GM06990 (cell line): Measurements from ENCODE around the gene PRELID3B.

ENCODE experiments used
- DNase-seq: peaks from one replicate; pipeline ENCODE4 v3.0.0-alpha.2; 2011; ENCODE audit not compliant: insufficient read length; ENCODE audit errors: extremely low read depth
- H3K27me3 ChIP-seq: replicated peaks from 2 replicates; pipeline ENCODE4 v1.6.0; 2011; ENCODE audit warnings: low read length; ENCODE audit not compliant: control insufficient read depth, insufficient read depth
- H3K36me3 ChIP-seq: 2 replicates; pipeline ENCODE4 v1.5.1; 2011; ENCODE audit warnings: low read length; ENCODE audit not compliant: control insufficient read depth, insufficient read depth
- H3K4me3 ChIP-seq: replicated peaks from 2 replicates; pipeline ENCODE4 v1.5.1; 2011; ENCODE audit warnings: low read depth, mild to moderate bottlenecking, control low read depth, low read length
- TF ChIP-seq, protein P1 (sequence below): IDR thresholded peaks from 2 replicates; pipeline ENCODE4 v1.5.1; 2011; ENCODE audit warnings: low read length, control low read depth, mild to moderate bottlenecking, inconsistent platforms; ENCODE audit not compliant: insufficient read depth, poor library complexity, severe bottlenecking

PRELID3B gene

GRCh38 chr20:58986968-58987517 lies 55.5 kb downstream of the PRELID3B start:
- TF ChIP-seq, protein P1, sequence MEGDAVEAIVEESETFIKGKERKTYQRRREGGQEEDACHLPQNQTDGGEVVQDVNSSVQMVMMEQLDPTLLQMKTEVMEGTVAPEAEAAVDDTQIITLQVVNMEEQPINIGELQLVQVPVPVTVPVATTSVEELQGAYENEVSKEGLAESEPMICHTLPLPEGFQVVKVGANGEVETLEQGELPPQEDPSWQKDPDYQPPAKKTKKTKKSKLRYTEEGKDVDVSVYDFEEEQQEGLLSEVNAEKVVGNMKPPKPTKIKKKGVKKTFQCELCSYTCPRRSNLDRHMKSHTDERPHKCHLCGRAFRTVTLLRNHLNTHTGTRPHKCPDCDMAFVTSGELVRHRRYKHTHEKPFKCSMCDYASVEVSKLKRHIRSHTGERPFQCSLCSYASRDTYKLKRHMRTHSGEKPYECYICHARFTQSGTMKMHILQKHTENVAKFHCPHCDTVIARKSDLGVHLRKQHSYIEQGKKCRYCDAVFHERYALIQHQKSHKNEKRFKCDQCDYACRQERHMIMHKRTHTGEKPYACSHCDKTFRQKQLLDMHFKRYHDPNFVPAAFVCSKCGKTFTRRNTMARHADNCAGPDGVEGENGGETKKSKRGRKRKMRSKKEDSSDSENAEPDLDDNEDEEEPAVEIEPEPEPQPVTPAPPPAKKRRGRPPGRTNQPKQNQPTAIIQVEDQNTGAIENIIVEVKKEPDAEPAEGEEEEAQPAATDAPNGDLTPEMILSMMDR: no peak
- H3K27me3 ChIP-seq: no peaks in the 10 kb centered on the region
- peaks cover 24% of the 10 kb centered on the region for H3K36me3 ChIP-seq
- DNase-seq: no peak
- H3K4me3 ChIP-seq: no peak overlapping the region

GRCh38 chr20:58986286-58986967 lies 56.2 kb downstream of the PRELID3B start:
- Histone ChIP-seq H3K27me3 (no peaks in the 10 kb centered on the region), H3K36me3 (peaks cover 24% of the 10 kb centered on the region), H3K4me3 (no peak overlapping the region)
- DNase-seq: no peak
- TF ChIP-seq, protein P1: no peak

- H3K27me3 ChIP-seq: no peaks in the 10 kb centered on the region
- H3K36me3 ChIP-seq: peaks cover 19% of the 10 kb centered on the region
- no peak overlapping the region for H3K4me3 ChIP-seq
- TF ChIP-seq, protein P1: no peak
- no peak for DNase-seq
Measured at GRCh38 chr20:58985656-58986055, 56.9 kb downstream of the PRELID3B start.

DNA sequence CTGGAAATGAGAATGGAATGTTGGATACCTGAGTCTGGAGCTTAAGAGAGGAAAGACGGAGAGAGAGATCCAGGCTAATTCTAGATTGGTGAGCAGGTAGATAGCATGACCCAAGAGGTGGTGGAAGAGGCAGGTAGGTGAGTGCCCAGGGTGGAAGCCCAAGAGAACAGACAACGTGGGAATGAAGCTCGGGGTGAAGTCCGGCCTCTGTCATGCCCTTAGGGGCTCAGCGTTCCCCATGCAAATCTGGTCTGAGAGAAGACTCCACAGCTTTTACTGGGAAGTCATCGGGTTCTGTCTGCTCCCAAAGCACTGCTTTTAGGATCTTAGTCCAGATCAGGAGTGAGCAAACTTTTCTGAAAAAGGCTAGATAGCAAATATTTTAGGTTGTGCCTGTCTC lies 57.9 kb downstream of the PRELID3B start:
- no peak for DNase-seq
- Histone ChIP-seq H3K27me3 (no peaks in the 10 kb centered on the region), H3K36me3 (peaks cover 15% of the 10 kb centered on the region), H3K4me3 (no peak overlapping the region)
- TF ChIP-seq, protein P1: no peak
